ENCODE data around the gene RASGRP2.
A peak's percentile ranks its signal among the peaks of the same experiment; 100 is the strongest.

RASGRP2 gene
- total RNA-seq, result 492 to 593 (median 505) reads per million in 4 donors

DNA sequence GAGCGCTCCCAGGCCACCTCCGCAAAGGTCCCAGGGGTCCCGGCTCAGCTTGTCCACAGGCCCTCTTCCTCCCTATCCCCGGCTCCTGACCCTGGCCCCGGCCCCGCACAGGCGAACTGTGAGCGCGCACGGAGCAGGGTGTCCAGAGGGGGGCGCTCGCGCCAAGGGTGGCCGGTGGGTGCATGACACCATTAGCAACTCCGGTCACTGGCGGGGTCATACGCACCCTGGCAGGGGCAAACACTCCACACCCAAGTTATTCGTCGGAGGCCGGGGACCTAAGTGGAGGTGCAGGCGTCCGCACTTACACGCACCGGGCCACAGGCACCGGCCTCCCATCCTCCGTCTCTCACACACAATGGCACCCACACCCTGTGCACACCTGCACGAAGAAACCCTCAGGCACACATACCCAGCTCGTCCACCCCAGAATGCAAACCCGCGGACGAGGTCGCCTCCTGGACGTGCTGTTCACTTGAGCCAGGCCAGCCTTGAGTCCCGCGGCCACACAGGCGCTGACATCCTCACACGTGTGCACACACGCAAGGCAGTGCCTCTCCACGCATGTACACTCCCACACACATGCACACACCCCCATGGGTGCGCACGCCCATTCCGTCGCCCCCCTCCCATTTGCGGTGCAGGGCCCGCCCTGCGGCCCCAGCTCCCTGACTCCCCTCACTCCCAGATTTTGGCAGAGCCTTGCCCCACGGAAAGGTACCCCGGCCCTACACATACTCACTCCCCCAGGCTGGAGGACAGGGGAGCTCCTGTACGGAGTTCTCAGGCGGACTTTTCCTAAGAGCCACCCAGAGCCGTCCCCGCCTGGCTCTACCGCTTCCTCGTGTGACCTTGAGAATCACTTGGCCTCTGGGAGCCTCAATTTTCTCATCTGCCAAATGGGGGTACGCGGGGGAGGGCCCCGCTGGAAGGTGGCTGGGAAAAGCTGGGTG is at the start of gene RASGRP2:
Gene RASGRP2 (minus strand): TSS at position 552 of the 953 bp plus-strand sequence. CDS start 1,276 bp downstream, outside the sequence.
- DNase-seq, result peak; percentile 75 to 86 (median 83)

DNA sequence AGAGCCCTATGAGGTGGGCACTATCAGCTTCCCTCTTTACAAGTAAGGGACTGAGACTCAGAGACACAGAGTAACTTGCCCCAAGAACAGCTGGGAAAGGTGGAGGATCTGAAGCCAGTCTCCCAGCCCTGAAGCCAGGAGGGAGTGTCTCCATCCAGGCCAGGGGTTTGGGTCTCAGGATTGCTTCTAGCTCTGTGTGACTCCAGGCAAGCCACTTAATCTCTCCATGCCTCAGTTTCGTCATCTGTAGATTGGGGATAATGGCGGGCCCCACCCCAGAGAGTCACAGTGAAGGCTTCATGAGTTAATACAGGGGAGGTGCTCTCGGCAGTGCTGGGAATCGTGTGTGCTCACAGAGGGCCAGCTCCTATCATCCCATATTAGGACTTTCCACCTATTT is 48.5 kb upstream of the RASGRP2 start:
- DNase-seq, result no peak

DNA sequence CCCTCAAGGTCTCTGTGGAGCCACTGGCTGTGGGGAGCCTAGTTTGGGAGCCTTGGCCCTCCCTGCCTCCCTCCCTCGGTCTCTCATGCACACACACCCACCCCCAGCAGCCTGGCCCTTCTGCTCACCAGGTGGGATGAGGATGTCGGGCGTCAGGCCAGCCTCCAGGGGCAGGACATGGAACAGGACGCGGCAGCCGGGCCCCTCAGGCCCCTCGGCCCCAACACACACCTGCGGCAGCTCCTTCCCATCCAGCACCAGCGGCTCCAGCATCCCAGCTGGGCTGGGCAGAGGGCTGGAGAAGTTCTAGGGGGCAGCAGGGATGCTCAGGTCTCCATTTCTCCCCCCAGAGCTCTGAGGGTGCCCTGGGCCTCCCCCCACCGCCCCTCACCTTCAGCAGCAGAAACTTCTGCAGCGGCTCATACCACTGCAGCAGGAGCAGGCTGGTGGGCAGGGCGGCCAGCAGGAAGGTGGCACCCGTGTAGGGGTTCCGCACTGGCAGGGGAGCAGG is 47.9 kb upstream of the RASGRP2 start:
- DNase-seq, result no peak

DNA sequence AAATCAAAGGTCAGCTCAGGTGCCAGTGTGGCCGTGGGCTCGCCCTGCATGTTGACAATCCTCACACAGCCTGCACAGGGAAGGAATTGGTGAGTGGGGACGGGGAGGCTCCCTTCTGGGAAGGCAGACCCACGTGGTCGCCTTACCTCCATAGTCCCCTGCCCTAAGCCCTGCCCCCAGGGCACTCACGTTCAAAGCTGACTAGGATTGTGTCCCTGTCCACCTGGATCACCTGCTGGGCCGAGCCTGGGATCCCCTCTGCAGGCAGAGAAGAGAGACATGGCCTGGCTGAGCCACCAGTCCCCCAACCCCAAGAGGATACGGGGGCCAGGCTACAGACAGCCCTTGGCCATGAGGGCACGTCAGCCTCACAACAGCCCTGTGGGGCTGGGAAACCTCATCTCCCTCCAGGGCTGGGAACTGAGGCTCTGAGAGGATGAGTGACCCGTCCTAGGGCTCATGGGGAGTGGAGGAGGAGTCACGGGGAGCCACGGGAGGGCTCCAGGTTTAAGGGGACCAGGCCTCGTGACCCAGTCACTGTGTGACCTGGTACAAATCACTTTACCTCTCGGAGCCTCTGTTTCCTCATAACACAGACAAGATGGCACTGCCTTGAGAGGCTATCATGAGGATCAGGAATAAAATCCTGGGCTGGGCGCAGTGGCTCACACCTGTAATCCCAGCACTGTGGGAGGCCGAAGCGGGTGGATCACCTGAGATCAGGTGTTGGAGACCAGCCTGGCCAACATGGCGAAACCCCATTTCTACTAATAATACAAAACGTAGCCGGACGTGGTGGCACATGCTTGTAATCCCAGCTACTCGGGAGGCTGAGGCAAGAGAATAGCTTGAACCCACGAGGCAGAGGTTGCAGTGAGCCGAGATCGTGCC is 46.5 kb upstream of the RASGRP2 start:
- no peak for DNase-seq

DNA sequence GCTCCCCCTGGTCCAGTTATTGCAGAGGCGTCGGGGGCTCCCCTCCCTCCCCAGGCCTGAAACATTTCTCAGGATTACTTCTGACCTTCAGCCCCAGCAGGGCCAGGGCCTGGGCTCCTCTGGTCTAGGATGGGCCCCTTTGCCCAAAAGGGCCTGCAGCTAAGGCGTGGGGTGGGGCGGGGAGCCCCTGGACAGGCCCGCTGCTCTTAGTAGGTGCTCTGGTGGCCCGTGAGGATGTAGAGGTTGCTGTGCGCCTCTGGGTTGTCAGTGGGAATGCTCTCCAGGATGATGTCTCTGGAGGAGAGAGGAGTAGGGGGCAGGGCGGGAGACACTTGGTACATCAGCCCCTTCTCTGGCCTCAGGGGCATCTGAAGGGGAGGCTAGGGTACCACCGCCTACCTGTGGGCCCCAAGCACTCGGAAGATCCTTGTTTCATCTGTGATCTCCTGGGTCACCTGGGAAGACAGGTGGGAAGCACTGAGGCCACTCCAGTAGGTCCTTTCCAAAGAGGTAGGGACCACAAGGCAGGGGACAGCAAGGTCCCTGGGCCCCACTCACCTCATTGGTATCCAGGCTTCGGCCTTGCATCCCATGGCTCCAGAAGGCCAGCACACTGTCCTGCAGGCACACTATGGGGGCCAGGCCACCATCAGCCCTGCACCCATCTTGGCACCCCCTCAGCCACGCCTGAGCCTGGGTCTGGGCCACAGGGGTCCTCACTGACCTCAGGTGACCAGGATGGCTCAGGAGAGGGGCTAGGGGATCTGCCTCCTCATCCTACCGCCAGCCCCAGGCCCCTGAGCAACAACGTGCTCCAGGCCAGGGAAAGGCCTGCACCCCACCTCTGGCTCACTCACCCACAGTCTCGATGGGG is 45.6 kb upstream of the RASGRP2 start:
- DNase-seq, result no peak

DNA sequence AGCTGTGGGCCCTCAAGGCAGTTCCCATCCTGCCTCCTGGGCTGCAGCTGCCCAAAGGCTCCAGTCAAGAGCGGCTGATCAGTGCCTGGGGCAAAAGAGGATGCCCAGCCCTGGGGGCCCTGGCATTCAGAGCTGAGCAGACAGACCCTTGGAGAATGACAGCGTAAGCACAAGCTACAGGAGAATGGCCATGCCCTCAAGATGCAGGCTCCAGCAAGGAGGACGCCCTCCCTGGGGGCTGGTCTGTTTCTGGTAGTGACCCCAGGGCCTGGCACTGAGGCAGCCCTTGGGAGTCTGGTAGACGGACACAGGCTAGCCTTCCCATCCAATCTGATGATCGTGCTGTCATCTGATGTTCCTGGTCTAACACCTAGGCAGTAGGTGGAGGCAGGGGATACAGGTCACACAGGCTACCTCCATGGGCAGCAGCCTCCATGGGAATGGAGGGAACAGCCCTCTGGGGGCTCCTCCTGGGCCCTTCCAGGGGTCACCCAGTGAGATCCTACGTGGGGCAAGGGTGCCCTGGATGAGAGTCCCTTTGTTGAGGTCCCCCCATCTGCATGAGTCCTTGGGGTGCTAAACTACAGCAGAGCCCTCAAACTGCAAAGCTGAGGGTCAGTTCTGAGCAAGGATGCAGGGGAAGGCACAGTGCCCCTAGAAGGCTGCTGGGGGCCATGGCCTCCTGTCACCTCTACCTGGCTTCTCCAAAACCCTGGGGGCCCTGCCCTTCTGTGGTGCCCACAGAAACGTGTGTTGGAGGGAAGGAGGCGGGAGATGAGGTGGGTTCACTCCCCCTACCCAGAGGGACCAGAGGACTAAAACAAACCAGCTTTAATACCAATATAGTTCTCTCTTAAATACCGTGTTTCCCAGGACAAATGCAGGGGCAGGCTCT is 44.6 kb upstream of the RASGRP2 start:
- no peak for DNase-seq

DNA sequence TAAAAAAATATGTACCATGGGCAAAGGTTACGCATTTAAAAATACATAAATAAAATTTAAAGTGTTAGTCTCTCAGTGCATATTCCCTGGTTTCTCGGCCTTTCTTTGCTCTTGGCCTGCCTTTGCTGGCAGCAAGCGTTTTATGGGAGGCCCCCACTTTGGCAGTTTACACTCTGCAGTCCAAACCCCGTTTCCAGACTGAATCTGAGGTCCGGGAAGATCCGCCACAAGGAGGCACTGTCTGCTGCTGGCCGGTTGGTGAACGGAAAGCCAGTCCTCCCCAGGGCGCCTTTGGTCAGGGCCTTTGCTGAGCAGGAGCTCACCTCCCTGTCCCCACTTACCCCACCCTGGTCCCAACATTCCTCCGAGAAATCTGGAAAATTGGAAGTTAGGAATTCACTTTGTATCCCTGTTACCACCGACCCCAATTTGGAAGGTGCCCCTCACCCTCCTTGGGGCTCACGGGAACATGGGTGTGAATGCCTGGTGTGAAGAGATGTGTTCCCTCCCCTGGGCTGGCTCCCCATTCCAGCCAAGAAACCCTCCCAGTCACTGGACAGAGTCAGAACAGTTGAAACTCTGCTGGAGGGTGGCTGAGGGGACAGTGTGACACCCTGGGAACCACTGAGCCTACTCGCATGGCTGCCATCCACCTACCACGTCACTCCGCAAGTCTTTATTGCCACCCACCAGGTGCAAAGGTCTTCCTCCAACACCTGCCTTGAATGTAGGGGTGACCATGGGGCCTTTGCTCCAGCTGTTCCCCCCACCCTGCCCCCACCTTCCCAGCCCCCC is 43.8 kb upstream of the RASGRP2 start:
- DNase-seq, result peak in 3 of 5 donors; percentile 38 to 53 (median 48)

DNA sequence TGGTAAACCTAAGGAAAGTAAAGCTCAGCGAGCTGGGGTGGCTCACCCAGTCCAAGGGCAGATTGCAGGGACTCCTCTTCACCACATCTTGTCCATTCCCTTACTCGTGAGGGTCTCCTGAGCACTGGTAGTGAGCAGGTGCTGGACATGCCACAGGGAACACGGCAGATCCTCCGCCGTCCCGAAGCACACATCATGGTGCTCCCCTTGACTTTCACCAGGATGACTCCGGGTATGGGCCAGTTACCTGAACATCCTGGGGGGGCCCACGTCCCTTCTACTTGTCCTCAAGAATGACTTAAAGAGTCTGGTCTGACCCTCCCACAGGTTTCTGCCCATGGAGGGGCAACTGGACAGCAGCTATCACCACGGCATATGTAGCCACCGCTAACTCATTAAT is 42.4 kb upstream of the RASGRP2 start:
- DNase-seq, result no peak

DNA sequence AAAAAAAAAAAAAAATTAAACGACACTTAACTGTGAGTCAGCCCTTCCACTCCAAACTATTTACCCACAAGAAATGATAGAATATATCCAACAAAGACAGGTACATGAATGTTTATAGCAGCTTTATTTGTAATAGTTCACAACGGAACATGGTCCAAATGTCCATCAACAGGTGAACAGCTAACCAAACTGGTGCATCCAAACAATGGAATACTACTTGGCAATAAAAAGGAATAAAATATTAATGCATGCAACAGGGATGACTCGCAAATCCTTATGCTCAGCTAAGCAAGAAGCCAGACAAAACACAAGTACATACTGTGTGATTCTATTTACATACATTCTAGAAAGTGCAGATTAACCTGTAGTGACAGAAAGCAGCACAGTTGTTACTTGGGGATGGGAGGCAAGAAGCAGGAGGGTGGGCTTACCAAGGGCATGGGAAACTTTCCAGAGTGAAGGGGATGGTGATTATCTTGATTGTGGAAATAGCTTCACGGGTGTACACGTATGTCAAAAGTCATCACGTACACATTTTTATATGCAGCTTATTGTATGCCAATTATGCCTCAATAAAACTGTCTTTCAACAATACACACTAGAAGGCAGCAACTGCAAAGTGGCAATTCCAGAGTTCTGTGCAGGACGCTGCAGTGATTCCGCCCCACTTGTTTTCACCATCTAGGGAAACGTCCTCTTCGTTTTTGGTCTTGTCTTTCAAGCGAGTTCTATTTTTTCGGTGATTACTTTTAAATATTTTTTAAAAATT is 41.1 kb upstream of the RASGRP2 start:
- DNase-seq, result no peak

DNA sequence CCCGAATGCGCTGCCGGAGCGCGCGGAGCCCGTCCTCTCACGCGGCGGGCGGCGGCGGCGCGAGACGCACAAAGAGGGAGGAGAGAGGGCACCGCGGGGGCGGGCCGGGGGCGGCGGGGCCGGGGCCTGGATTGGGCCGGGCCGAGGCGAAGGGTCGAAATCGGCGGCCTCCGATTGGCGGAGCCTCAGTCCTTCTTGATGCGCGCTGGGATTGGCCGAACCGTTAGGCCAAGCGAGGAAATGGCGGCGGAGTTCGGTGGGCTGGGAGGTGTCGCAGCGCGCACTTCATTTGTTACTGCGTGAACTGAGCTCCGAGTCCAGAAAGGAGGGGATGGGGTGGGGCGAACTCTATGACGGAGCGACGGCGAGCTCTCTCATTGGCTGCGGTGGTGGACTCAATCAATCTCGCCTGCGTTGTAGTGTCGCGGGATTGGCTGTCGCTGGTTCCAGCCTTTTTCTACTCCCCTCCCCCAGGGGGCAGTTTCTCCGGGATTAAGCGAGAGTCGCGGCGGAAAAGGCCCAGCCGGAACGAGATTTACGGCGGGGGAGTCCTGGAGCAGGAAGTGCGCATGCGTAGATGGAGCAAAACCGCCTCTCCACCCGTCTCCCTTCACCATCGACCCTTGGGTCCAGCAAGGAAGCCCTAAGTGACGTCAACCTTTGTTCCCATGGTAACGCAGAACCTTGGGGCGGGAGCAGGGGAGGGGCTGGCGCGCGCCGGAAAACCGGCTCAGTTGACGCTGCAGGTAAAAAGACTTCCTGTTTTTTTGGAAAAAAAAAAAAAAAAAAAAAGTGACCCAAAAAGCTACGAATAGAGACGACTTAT is 34.7 kb upstream of the RASGRP2 start, which contains the start of gene SF1:
Gene SF1 (minus strand): TSS at position 70 of the 826 bp plus-strand sequence. CDS start 150 bp downstream, outside the sequence.
- DNase-seq, result peak; percentile 98 to 100 (median 99)

DNA sequence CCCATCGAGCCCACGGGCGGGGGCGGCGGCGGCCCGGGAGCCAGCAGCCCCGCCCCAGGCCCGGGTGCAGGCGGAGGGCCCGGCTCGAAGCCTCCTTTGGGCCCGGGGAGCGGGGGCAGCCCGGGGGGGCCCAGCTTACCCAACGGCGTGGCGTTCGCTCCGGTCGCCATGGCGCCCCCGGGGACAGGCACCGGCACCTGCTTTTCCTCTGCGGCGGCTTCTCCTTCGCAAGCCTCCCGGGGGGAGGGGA is 34.2 kb upstream of the RASGRP2 start:
- DNase-seq, result peak in 1 of 5 donors; percentile 26

DNA sequence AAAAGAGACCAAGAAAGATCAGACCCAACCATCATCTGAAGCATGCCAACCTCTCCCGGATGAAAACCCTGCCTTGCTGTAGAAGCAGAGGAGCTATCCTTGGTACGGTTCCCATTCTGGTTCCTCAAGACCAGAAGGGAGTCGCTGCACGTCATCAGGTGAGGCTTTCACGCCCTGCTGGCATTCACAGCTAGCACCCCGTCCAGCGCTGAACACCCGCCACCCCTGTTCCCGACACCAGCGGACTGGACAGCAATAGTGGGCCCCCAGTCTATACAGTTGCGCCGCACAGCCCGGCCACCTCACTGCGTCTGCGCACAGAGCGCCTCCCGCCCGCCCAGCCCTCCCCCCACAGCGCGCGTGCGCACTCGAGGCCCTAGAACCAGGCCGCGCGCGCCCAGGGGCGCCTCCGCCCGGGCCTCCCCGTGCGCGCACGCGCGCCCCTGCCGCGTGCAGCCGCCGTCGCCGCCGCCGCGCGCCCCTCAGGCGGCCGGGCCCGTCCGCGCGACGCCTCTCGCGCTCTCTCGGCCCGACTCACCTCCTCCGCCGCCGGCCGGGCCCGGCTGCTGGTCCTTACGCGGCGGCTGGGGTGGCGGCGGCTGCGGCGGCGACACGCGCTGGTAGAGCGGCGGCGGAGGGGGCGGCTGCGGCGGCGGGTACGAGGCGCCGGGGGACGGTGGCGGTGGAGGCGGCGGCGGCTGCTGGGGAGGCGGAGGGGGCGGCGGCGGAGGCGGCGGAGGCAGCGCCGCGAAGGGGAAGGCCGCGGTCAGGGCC is 33.7 kb upstream of the RASGRP2 start:
- peak; percentile 68 to 90 (median 78) for DNase-seq

DNA sequence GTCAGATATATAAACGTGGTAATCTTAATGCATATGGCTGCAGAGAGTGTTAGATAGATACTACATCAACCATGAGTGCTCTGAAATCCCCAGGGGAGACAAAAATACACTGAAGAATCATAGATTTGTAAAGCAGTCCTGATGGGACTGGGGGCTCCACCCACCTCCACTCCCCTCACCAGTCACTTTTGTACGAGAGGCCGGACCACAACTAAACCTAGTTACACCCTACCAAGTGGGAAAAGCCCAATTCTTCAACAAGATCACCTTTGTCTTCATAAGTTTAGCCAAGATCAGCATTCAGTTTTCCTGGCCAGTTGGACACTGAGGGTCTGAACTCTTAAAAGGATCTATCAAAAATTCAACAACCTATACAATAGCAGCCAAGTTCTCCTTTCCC is 32.9 kb upstream of the RASGRP2 start:
- no peak for DNase-seq

DNA sequence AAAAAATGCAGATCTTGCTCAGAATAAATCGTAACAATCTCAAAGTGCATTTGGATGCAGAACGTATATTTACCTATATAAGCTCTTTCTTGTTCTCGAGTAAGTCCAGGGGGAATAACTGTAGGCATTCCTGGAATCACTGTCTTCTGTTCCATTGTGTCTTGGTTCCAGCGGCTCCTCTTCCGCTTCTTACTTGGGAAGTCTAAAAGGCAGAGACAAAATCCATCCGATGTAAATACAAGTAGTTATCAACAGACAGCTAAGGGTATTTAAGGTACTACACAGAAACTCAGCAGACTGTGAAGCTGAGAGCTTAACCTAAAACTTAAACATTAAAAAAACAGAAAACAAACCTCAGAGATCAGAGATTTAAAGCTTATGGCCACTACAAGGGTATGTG is 32.5 kb upstream of the RASGRP2 start:
- no peak for DNase-seq

DNA sequence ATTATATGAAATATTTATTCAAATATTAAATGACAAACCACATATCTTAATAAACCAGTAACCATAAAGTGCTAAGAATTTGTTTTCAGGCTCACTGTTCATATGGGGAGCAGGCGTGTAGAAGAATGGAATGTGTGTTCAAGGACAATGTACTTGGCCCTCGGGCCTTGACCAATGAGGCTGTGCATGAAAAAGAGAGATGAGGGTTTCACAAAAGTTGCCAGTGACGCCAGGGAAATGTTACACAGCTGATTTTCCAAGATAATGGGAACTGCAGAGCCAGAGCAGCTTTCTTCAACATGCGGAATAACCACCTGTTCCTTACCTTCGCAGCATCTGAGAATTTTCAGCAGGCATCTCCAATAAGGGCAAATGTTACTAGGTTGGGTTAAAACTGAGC is 30.2 kb upstream of the RASGRP2 start:
- DNase-seq, result no peak

DNA sequence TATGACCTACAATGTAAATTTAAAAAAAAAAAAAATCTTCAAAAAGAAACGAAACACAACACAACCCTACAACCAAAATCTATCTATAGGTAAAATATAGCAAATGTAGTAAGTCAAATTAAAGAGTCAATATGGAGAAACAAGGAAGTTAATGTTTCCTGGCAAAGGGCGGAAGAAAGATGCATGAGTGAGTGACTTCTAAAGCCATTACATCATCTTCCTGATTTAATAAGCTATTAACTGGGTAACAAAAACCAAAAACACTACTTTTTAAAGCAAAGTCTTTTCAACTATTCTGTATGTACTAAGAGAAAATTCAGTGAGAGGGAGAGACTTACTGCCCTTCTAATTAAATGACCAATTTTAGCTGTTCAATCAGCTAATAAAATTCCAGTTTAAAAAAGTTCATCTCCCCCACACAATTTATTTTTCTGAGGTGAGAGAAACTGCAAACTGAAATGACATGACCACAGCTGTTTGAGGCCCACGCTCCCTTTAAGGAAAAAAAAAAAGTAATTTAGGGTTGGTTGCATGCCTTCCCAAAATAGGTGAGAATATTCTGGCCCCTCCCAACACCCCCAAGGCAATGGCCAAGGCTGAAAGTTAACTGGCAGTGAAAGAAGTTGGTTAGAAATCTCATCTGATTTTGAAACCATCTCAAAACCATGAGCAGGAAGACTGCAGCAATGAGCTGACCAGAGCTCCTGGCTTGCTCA is 28.5 kb upstream of the RASGRP2 start:
- DNase-seq, result peak in 1 of 5 donors; percentile 44

DNA sequence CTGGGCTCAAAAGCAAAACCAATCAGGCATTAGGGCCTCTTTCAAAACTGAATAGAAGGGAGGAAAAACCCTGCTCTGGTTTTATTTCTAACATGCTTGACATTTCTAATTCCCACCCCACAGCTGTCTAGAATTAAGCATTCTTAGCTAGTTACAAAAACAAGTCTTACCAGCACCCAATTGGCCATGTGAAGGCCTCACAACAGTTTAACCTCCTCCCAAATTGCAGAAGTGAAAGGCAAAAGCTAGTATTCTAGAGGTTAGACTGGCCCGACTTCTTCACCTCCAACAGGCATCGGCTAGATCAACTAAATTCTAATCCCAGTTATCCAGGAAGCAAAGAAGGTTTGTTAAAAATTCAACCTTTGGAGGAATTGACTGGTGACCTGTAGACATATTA is 27.9 kb upstream of the RASGRP2 start:
- DNase-seq, result no peak

Measured in T-helper 1 cell (primary cell).